Liver (tissue), 3 donors: Measurements from ENCODE around the gene IQSEC1.

Source experiments
- RXRA ChIP-seq, 2 donors: IDR thresholded peaks; 2 replicates each; pipeline ENCODE4 v1.6.1; 2017 to 2018; ENCODE audit warnings: antibody characterized with exemption in 2 of 2, mild to moderate bottlenecking in 1 of 2
- TF ChIP-seq, protein P1 (sequence below): fragments of 150-350 bp; IDR thresholded peaks from 2 replicates; pipeline ENCODE4 v1.5.1; 2017; ENCODE audit warnings: improper control_type of control experiment, low read depth, low read length; ENCODE audit not compliant: missing input control
- donor health status: healthy.
- donor health status: healthy.

DNA sequence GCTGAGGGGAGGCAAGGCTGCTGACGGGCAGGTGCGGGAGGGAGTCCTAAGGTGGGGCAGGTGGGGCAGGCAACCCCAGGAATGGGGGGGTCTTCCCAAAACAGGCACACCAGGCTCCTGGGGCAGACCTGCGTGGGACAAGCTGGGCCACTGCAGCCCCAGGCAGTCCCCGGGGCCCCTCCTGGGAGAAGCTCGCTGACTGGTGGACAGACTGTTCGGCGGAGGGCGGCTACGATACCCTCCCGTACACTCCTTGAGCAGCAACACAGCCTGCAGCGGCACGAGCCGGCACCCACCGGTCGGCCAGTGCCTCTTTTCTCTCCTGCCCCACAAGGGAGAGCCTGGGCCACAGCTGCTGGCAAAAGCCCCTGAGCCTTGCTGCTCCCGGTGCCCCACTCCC, 165.9 kb downstream of the IQSEC1 start:
- TF ChIP-seq, protein P1, sequence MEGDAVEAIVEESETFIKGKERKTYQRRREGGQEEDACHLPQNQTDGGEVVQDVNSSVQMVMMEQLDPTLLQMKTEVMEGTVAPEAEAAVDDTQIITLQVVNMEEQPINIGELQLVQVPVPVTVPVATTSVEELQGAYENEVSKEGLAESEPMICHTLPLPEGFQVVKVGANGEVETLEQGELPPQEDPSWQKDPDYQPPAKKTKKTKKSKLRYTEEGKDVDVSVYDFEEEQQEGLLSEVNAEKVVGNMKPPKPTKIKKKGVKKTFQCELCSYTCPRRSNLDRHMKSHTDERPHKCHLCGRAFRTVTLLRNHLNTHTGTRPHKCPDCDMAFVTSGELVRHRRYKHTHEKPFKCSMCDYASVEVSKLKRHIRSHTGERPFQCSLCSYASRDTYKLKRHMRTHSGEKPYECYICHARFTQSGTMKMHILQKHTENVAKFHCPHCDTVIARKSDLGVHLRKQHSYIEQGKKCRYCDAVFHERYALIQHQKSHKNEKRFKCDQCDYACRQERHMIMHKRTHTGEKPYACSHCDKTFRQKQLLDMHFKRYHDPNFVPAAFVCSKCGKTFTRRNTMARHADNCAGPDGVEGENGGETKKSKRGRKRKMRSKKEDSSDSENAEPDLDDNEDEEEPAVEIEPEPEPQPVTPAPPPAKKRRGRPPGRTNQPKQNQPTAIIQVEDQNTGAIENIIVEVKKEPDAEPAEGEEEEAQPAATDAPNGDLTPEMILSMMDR = no peak
- TF ChIP-seq RXRA (IDR thresholded peaks at IDR 0.05) = no peak
